PFSK-1 (cell line): Measurements from ENCODE around the gene REPS2.

ENCODE experiments used
- FOXP2 ChIP-seq: optimal IDR thresholded peaks from 2 replicates; pipeline ENCODE3; 2011; ENCODE audit warnings: borderline replicate concordance, control low read depth, inconsistent platforms; ENCODE audit not compliant: insufficient read depth; ENCODE audit errors: extremely low read length, extremely low read depth
- POLR2AphosphoS5 ChIP-seq: IDR thresholded peaks from 2 replicates; pipeline ENCODE4 v1.6.1; 2012; ENCODE audit warnings: low read depth, mild to moderate bottlenecking, control low read depth, low read length, moderate library complexity
- SIN3A ChIP-seq: IDR thresholded peaks from 2 replicates; pipeline ENCODE4 v1.6.1; 2012; ENCODE audit warnings: mild to moderate bottlenecking, low read length, moderate library complexity, borderline replicate concordance; ENCODE audit not compliant: insufficient read depth
- TAF1 ChIP-seq: IDR thresholded peaks from 2 replicates; pipeline ENCODE4 v1.6.1; 2012; ENCODE audit warnings: low read length, control low read depth, borderline replicate concordance; ENCODE audit not compliant: insufficient read depth
- TF ChIP-seq, protein P1 (sequence below), 2 experiments: IDR thresholded peaks; 2 replicates each; pipeline versions ENCODE4 v1.6.1 to v1.8.0; 2011 to 2012; ENCODE audit warnings: low read depth in 2 of 2, low read length in 2 of 2, control low read depth in 1 of 2, inconsistent platforms in 1 of 2, mild to moderate bottlenecking in 1 of 2, moderate library complexity in 1 of 2; ENCODE audit not compliant: insufficient read depth in 1 of 2

GRCh38 chrX:17065100-17065499 is 118.6 kb downstream of the REPS2 start:
- TF ChIP-seq TAF1, result no peak
- TF ChIP-seq, protein P1, sequence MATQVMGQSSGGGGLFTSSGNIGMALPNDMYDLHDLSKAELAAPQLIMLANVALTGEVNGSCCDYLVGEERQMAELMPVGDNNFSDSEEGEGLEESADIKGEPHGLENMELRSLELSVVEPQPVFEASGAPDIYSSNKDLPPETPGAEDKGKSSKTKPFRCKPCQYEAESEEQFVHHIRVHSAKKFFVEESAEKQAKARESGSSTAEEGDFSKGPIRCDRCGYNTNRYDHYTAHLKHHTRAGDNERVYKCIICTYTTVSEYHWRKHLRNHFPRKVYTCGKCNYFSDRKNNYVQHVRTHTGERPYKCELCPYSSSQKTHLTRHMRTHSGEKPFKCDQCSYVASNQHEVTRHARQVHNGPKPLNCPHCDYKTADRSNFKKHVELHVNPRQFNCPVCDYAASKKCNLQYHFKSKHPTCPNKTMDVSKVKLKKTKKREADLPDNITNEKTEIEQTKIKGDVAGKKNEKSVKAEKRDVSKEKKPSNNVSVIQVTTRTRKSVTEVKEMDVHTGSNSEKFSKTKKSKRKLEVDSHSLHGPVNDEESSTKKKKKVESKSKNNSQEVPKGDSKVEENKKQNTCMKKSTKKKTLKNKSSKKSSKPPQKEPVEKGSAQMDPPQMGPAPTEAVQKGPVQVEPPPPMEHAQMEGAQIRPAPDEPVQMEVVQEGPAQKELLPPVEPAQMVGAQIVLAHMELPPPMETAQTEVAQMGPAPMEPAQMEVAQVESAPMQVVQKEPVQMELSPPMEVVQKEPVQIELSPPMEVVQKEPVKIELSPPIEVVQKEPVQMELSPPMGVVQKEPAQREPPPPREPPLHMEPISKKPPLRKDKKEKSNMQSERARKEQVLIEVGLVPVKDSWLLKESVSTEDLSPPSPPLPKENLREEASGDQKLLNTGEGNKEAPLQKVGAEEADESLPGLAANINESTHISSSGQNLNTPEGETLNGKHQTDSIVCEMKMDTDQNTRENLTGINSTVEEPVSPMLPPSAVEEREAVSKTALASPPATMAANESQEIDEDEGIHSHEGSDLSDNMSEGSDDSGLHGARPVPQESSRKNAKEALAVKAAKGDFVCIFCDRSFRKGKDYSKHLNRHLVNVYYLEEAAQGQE (IDR thresholded peaks at IDR 0.05; ENCODE audit: insufficient read depth in 1 of 2, low read depth in 2 of 2, low read length in 2 of 2), result no peak
- no peak for TF ChIP-seq POLR2AphosphoS5
- no peak for TF ChIP-seq FOXP2
- no peak for TF ChIP-seq SIN3A
